KOPT-K1 (cell line): ENCODE data around the gene CCND1.
"Not testable (repeated sequence)": the region's sequence is repeated elsewhere in the genome, so short reads cannot be mapped to it uniquely, and the experiment has no call there.

Experiments
- H3K27ac ChIP-seq: fragments of 200-600 bp; sonication (generic); 2 replicates; pipeline ENCODE4 v1.5.1; 2016; ENCODE audit warnings: antibody characterized with exemption, mild to moderate bottlenecking, low read depth, low read length; ENCODE audit not compliant: poor library complexity, severe bottlenecking
- H3K36me3 ChIP-seq: fragments of 200-600 bp; sonication (generic); 2 replicates; pipeline ENCODE4 v1.5.1; 2017; ENCODE audit warnings: antibody characterized with exemption, mild to moderate bottlenecking, low read length, moderate library complexity; ENCODE audit not compliant: insufficient read depth
- H3K9me3 ChIP-seq: fragments of 200-600 bp; sonication (generic); 2 replicates; pipeline ENCODE4 v1.5.1; 2017; ENCODE audit warnings: antibody characterized with exemption, low read length, mild to moderate bottlenecking; ENCODE audit not compliant: insufficient read depth, poor library complexity, severe bottlenecking

The CCND1 gene

GRCh38 chr11:69674267-69674885 lies 33.4 kb downstream of the CCND1 start:
- Histone ChIP-seq H3K9me3 (no peaks in the 10 kb centered on the region), H3K36me3 (peaks cover 43% of the 10 kb centered on the region), H3K27ac (peak overlapping the region; percentile 69)

DNA sequence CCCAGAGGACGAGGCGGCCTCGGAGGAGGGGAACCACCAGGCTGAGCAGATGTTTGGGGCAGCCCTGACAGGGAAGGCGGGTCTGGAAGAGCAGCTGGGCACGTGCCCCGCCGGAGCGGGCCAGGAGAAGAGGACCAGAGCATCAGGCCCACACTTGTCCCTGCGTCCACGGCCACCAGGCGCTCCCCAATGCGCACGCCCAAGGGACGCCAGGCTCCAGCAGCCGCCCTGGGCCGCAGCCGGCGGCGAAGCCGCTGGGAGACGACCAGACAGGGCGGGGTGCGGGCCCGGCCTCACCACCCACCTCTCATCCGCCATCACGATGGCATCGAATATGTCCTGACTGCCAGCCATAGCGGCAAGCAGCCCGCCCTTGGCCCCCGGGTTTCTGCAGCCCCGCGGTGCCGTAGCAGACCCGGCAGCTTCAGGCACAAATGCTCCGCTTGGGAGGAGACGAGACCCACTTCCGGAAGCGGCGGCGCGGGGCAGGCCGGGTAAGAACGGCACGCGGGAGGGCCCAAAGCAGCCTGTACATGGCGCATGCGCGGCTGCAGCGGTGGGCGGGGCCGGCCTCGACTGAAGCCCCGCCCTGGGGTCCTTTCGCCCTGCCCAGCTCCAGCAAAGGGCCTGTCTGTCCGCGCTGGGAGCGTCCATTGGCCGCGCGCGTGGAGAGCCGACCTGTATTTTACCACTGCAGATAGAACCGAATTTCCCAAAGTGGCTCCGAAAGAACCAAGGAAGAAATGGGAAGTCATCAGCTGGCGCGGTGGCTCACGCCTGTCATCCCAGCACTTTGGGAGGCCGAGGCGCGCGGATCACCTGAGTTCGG lies 34.1 kb downstream of the CCND1 start, which contains the start of gene LTO1:
Gene LTO1 (minus strand): TSS at position 468 of the 829 bp plus-strand sequence. CDS start 114 bp downstream, at position 354.
- Histone ChIP-seq H3K27ac (peak within 1 kb of the TSS; percentile 69), H3K36me3 (peaks cover 35% of the 10 kb centered on the region), H3K9me3 (no peaks in the 10 kb centered on the region)

DNA sequence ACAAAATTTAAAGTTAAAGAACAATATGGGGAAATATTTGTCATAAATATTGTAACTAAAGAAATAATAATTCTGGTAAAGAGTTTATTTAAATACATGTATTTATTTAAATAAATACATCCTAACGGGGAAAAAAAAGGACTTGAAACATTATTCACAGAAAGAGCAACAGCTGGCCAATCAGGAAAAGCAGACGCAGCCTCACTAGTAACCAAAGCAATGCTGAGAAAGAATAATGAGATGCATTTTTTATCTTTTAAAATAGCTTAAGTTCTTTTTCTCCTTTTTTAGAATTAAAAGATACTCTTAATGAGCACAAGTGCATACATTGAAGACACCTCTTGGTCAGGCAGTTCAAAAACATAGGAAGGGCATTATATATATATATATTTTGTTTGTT lies 36.8 kb downstream of the CCND1 start:
- H3K9me3 ChIP-seq: no peaks in the 10 kb centered on the region
- H3K36me3 ChIP-seq: peaks cover 9% of the 10 kb centered on the region; the same call in 1 of the 2 replicates
- H3K27ac ChIP-seq: no peak overlapping the region

- no peaks in the 10 kb centered on the region for H3K36me3 ChIP-seq
- no peaks in the 10 kb centered on the region for H3K9me3 ChIP-seq
- H3K27ac ChIP-seq: no peak overlapping the region
These were observed 39.7 kb downstream of the CCND1 start for GRCh38 chr11:69680688-69681087.

DNA sequence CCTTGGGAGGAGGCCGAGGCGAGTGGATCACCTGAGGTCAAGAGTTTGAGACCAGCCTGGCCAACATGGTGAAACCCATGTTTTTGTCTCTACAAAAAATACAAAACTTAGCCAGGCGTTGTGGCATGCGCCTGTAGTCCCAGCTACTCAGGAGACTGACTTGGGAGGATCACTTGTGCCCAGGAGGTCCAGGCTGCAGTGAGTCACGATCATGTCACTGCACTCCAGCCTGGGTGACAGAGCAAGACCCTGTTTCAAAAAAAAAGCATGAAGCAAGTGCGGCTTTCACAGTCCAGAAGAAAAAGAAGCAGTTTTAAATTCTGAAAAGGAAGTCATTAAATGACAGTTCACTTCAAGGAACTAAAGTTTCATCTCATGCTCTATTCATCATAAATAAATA lies 41.3 kb downstream of the CCND1 start:
- Histone ChIP-seq H3K27ac (no peak overlapping the region), H3K9me3 (no peaks in the 10 kb centered on the region), H3K36me3 (no peaks in the 10 kb centered on the region)

DNA sequence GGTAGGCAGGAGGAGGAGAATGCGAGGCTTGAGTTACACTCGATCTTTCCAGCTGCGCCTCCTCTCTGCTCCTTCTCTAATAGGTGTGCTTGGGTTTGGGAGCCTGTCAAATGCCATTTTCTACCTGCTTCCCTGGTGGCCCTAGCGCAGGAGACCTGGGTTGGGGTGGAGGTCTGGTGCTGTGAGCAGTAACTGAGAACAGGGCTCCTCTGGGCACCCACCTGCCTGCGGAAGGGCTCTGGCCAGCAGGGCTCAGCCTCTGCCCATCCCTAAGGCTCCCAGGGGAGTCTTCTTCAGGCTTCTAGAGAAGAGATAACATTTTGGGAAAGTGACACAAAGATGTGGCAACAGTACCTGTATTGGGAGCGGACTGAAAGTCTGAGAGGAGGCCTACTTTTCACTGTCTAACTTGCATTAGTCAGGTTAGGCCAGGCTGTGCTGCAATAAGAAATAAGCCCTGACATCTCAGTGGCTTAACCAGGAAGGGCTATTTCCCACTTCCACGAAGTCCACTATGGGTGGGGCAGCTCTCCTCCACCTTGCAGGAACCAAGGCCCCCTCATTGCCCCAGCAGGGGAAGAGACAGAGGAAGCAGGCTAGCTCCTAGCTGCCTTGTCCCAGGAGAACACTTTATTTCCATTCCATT lies 41.8 kb downstream of the CCND1 start:
- no peak overlapping the region for H3K27ac ChIP-seq
- H3K36me3 ChIP-seq: no peaks in the 10 kb centered on the region
- H3K9me3 ChIP-seq: no peaks in the 10 kb centered on the region

- Histone ChIP-seq H3K27ac (no peak overlapping the region), H3K9me3 (no peaks in the 10 kb centered on the region), H3K36me3 (no peaks in the 10 kb centered on the region)
These were observed 42.9 kb downstream of the CCND1 start for GRCh38 chr11:69683764-69684333.

GRCh38 chr11:69684651-69685050 lies 43.7 kb downstream of the CCND1 start:
- Histone ChIP-seq H3K36me3 (no peaks in the 10 kb centered on the region), H3K27ac (no peak overlapping the region)

DNA sequence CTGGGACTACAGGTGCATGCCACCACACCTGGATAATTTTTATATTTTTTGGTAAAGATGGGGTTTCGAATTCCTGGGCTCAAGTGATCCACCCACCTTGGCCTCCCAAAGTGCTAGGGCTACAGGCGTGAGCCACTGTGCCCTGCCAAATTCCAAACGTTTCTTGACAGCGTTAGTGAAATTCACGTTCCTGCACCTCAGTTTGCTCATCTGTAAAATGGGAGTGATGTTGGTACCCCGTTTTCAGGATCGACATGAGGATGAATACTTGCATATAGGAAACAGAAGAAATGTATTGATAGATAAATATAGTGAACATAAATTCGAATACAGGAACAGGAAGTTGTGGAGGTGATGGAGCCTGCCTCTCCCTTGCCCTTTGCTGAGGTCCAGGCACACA lies 44.4 kb downstream of the CCND1 start:
- no peaks in the 10 kb centered on the region for H3K9me3 ChIP-seq
- no peaks in the 10 kb centered on the region for H3K36me3 ChIP-seq
- no peak overlapping the region for H3K27ac ChIP-seq

More at GRCh38 chr11:69684651-69685050, 43.7 kb downstream of the CCND1 start:
- H3K9me3 ChIP-seq: no peaks in the 10 kb centered on the region

DNA sequence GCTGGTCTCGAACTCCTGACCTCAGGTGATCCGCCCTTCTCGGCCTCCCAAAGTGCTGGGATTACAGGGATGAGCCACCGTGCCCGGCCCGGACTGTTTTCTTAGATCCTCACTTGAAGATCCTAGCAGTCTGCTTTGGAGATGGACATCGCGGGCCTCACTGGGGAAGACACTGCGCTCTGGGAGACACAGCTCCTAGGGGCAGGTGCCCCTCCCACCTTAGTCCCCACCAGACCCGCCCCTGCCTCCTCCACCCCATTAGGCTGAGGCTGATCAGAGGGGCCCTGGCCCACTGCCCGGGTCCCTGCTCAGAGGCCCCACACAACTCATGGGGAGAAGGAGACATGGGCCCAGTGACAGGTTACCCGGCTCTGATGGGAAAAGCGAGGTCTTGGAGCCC lies 45.5 kb downstream of the CCND1 start:
- Histone ChIP-seq H3K36me3 (no peaks in the 10 kb centered on the region), H3K9me3 (no peaks in the 10 kb centered on the region), H3K27ac (no peak overlapping the region)

DNA sequence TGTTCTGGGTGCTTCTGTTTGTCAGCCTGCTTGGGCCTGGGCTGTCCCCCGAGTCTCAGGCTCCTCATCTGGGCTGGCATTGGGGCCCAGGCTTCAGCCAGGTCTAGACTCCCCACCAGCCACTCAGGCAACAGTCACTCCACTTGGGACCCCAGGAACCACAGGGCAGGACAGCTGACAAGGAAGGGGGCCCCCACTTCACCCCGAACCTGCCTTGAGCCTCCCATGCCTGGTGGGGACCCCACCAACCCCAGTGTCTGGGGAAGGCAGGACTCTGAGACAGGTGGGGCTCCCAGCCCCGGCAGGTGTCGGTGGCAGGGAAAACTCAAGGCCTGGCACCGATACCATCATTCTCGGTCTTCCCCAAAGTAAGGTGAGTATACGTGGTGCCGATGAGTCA lies 45.9 kb downstream of the CCND1 start:
- H3K36me3 ChIP-seq: no peaks in the 10 kb centered on the region
- H3K9me3 ChIP-seq: no peaks in the 10 kb centered on the region
- no peak overlapping the region for H3K27ac ChIP-seq

DNA sequence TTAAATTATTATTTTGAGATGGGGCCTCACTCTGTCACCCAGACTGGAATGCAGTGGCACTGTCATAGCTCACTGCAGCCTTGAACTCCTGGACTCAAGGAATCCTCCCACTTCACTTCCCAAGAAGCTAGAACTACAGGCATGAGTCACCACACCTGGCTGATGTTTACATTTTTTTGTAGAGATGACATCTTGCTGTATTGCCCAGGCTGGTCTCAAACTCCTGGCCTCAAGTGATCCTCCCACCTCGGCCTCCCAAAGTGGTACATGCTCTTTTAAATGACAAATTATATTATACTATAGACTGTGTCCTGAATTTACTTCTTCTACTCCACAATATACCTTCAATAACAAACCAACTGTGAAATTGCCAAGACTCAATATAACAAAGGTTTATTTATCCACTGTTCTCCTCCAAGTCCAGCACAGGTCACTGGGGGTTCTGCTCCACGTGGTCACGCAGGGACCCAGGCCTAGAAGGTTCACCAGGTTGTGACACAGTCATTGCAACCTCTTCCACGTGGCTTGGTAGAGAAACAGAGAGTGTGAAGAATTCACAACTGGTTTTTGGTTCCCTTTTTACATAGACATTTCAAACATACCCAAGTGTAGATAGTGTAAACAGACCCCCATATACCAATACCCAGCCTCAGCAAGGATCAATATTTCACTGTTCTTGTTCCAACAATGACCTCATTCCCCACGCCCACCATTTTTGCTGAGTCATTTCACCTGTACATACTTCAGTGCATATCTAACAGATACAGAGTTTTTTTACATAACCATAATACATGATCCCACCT lies 47.2 kb downstream of the CCND1 start:
- H3K9me3 ChIP-seq, H3K36me3 ChIP-seq, H3K27ac ChIP-seq: not testable (repeated sequence)

DNA sequence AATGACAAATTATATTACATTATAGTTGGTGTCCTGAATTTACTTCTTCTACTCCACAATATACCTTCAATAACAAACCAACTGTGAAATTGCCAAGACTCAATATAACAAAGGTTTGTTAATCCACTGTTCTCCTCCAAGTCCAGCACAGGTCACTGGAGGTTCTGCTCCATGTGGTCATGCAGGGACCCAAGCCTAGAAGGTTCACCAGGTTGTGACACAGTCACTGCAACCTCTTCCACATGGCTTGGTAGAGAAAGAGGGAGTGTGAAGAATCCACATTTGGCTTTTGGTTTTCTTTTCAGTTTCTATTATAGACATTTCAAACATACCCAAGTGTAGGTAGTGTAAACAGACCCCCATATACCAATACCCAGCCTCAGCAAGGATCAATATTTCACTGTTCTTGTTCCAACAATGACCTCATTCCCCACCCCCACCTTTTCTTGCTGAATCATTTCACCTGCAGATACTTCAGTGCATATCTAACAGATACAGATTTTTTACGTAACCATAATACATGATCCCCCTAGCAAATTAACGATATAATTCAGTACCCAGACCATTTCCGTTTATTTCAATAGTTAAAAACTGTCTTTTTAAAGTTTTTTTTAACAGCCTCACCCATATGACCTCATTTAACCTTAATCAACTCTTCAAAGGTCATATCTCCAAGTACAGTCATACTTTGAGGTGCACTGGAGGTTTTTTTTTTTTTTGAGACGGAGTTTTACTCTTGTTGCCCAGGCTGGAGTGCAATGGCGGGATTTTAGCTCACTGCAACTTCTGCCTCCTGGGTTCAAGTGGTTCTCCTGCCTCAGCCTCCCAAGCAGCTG lies 48.7 kb downstream of the CCND1 start:
- no peak overlapping the region for H3K27ac ChIP-seq
- no peaks in the 10 kb centered on the region for H3K9me3 ChIP-seq
- no peaks in the 10 kb centered on the region for H3K36me3 ChIP-seq

- Histone ChIP-seq H3K9me3 (no peaks in the 10 kb centered on the region), H3K36me3 (no peaks in the 10 kb centered on the region), H3K27ac (no peak overlapping the region)
These were observed 50.5 kb downstream of the CCND1 start for GRCh38 chr11:69691463-69691862.
